MM.1S (cell line): ENCODE measurements around the gene FIGLA.

Source experiments
- CTCF ChIP-seq: fragments of 300-600 bp; sonication (generic); IDR thresholded peaks from 2 replicates; pipeline ENCODE4 v1.5.1; 2016; ENCODE audit warnings: antibody characterized with exemption, low read length, mixed read lengths
- EZH2 ChIP-seq: fragments of 300-600 bp; sonication (generic); optimal IDR thresholded peaks from 2 replicates; pipeline ENCODE3; 2017; ENCODE audit warnings: low read depth, mild to moderate bottlenecking, antibody characterized with exemption, low read length, mixed read lengths
- EZH2phosphoT487 ChIP-seq: fragments of 300-600 bp; sonication (generic); IDR thresholded peaks from 2 replicates; pipeline ENCODE4 v1.6.1; 2018; ENCODE audit warnings: antibody characterized with exemption, low read length

GRCh38 chr2:70790136-70790828, at the start of gene FIGLA:
- TF ChIP-seq CTCF (no peak), EZH2phosphoT487 (no peak), EZH2 (no peak)
